HepG2 (cell line): Measurements from ENCODE around the gene CBY2. TPM values are rescaled to one million over a fixed set of nuclear protein-coding genes. Genes with fewer than 3 reads are reported as not detected.

ENCODE experiments used
- DDIT3 ChIP-seq: sonication (generic); formaldehyde crosslinking; IDR thresholded peaks from 2 replicates; pipeline ENCODE4 v1.4.0; 2020; ENCODE audit warnings: mild to moderate bottlenecking, missing genetic modification reagents
- EP300 ChIP-seq, 3 experiments: sonication (generic) in 1 of 3; formaldehyde crosslinking in 1 of 3; IDR thresholded peaks; 2 replicates each; pipeline versions ENCODE4 v1.5.1 to v1.6.1; 2011 to 2020; ENCODE audit warnings: low read depth in 2 of 3, low read length in 2 of 3, borderline replicate concordance in 1 of 3, improper control_type of control experiment in 1 of 3, mild to moderate bottlenecking in 1 of 3, missing genetic modification reagents in 1 of 3, moderate library complexity in 1 of 3
- GLMP ChIP-seq: sonication (generic); formaldehyde crosslinking; IDR thresholded peaks from 2 replicates; pipeline ENCODE4 v1.9.0; 2021; ENCODE audit warnings: missing genetic modification reagents, mild to moderate bottlenecking, borderline replicate concordance
- PRPF4 ChIP-seq: fragments of 200-400 bp; formaldehyde crosslinking; IDR thresholded peaks from 2 replicates; pipeline ENCODE4 v1.6.1; 2016; ENCODE audit warnings: low read length, low read depth; ENCODE audit not compliant: poor library complexity, severe bottlenecking
- ZNF550 ChIP-seq: sonication (generic); formaldehyde crosslinking; IDR thresholded peaks from 2 replicates; pipeline ENCODE4 v1.4.0; 2020; ENCODE audit warnings: mild to moderate bottlenecking, missing genetic modification reagents, borderline replicate concordance
- ZNF670 ChIP-seq: sonication (generic); formaldehyde crosslinking; IDR thresholded peaks from 2 replicates; pipeline ENCODE4 v1.8.0; 2022; ENCODE audit warnings: mild to moderate bottlenecking, missing genetic modification reagents, borderline replicate concordance
- polyA plus RNA-seq, 8 experiments: library from polyadenylated mRNA; depleted of rRNA in 3 of 8; stranded (reverse) in 7 of 8; unstranded in 1 of 8; fragments of >200 nt; fragmentation: Illumina TruSeq in 4 of 8; extraction: Trizol in 4 of 8; gene quantifications; 2 replicates each; pipeline versions ENCODE4 v1.2.1 to v1.2.3, GENCODE V29; 2011 to 2016; ENCODE audit warnings: low read depth in 4 of 8, missing spikeins in 1 of 8, mixed read lengths in 1 of 8; ENCODE audit not compliant: insufficient read depth in 1 of 8
- total RNA-seq, 5 experiments: library from RNA; depleted of rRNA; stranded (reverse); fragments of >200 nt; fragmentation: Illumina TruSeq; extraction: Trizol; gene quantifications; 2 replicates each; pipeline ENCODE4 v1.2.3, GENCODE V29; 2016; ENCODE audit warnings: low read depth in 1 of 5
- TF ChIP-seq, protein P1 (sequence below): sonication (generic); formaldehyde crosslinking; IDR thresholded peaks from 2 replicates; pipeline ENCODE4 v1.4.0; 2020; ENCODE audit warnings: missing genetic modification reagents
- TF ChIP-seq, protein P2 (sequence below): IDR thresholded peaks from 2 replicates; pipeline ENCODE4 v1.6.1; 2016; ENCODE audit warnings: control low read depth

CBY2 gene
- total and polyA plus RNA-seq, 2 of the 13 experiments (the other 11 are each of a cell fraction or from before 2014, with no cell fraction given), result not detected

- TF ChIP-seq GLMP (CRISPR knock-in tag) (no peak), ZNF550 (CRISPR knock-in tag) (no peak), DDIT3 (no peak), PRPF4 (no peak), EP300 (IDR thresholded peaks at IDR 0.05; ENCODE audit: low read depth in 2 of 2, low read length in 2 of 2) (no peak), EP300 (CRISPR knock-in tag; IDR thresholded peaks at IDR 0.05; ENCODE audit: borderline replicate concordance) (no peak), ZNF670 (no peak)
- TF ChIP-seq, protein P1, sequence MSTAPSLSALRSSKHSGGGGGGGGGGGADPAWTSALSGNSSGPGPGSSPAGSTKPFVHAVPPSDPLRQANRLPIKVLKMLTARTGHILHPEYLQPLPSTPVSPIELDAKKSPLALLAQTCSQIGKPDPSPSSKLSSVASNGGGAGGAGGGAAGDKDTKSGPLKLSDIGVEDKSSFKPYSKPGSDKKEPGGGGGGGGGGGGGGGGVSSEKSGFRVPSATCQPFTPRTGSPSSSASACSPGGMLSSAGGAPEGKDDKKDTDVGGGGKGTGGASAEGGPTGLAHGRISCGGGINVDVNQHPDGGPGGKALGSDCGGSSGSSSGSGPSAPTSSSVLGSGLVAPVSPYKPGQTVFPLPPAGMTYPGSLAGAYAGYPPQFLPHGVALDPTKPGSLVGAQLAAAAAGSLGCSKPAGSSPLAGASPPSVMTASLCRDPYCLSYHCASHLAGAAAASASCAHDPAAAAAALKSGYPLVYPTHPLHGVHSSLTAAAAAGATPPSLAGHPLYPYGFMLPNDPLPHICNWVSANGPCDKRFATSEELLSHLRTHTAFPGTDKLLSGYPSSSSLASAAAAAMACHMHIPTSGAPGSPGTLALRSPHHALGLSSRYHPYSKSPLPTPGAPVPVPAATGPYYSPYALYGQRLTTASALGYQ, result no peak
- TF ChIP-seq, protein P2, sequence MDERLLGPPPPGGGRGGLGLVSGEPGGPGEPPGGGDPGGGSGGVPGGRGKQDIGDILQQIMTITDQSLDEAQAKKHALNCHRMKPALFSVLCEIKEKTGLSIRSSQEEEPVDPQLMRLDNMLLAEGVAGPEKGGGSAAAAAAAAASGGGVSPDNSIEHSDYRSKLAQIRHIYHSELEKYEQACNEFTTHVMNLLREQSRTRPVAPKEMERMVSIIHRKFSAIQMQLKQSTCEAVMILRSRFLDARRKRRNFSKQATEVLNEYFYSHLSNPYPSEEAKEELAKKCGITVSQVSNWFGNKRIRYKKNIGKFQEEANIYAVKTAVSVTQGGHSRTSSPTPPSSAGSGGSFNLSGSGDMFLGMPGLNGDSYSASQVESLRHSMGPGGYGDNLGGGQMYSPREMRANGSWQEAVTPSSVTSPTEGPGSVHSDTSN (CRISPR knock-in tag), result no peak
Observed at GRCh38 chr13:45702088-45702487, at the start of gene CBY2 (continued).
